Mammary epithelial cell (primary cell): Measurements from ENCODE around the gene ABHD4.

Experiments used
- CTCF ChIP-seq, 2 donors: IDR thresholded peaks in 1 of 2; conservative IDR thresholded peaks in 1 of 2; 2 replicates each; pipeline ENCODE4 v1.5.1; 2011 to 2012; ENCODE audit warnings: inconsistent platforms in 2 of 2, low read length in 2 of 2, mild to moderate bottlenecking in 2 of 2, control low read depth in 1 of 2, low read depth in 1 of 2; ENCODE audit not compliant: insufficient read depth in 1 of 2; ENCODE audit errors: extremely low read depth in 1 of 2
- EZH2 ChIP-seq: IDR thresholded peaks from 2 replicates; pipeline ENCODE4 v1.6.1; 2012; ENCODE audit warnings: low read length, inconsistent platforms, borderline replicate concordance

GRCh38 chr14:22640192-22640591 lies 42.1 kb downstream of the ABHD4 start:
- TF ChIP-seq CTCF (conservative IDR thresholded peaks at IDR 0.05 in 1 of 2, IDR thresholded peaks at IDR 0.05 in 1 of 2; ENCODE audit: extremely low read depth in 1 of 2, insufficient read depth in 1 of 2, low read depth in 1 of 2, low read length in 2 of 2) (no peak), EZH2 (no peak)
